Right lobe of liver (tissue), 6 donors: ENCODE measurements around the gene SRSF8. TPM values are rescaled to one million over a fixed set of nuclear protein-coding genes. Genes with fewer than 3 reads are reported as not detected.
"Not testable (repeated sequence)": the region's sequence is repeated elsewhere in the genome, so short reads cannot be mapped to it uniquely, and the experiment has no call there.

Experiments used
- ATAC-seq, 4 donors: fragments of 200-7000 bp; cut with Tn5 transposase; one replicate each; pipeline ENCODE4 v1.9.1; 2020; ENCODE audit warnings: mild to moderate bottlenecking in 4 of 4, moderate library complexity in 4 of 4
- DNase-seq, 3 donors: peaks; one replicate each; pipeline ENCODE4 v3.0.0-alpha.2; 2020
- H3K27ac ChIP-seq, 3 donors: fragments of 200-600 bp; one replicate each; pipeline ENCODE4 v1.8.0; 2022
- H3K27me3 ChIP-seq, 2 donors: fragments of 200-600 bp; one replicate each; pipeline ENCODE4 v1.8.0; 2022
- H3K36me3 ChIP-seq, 4 donors: fragments of 200-600 bp; sonication (generic) in 1 of 4; one replicate each; pipeline versions ENCODE4 v1.5.1 to v1.8.0; 2017 to 2022; ENCODE audit warnings: control low read depth in 1 of 4
- H3K4me1 ChIP-seq, 4 donors: fragments of 200-600 bp; sonication (generic) in 1 of 4; one replicate each; pipeline versions ENCODE4 v1.5.1 to v1.8.0; 2017 to 2022; ENCODE audit warnings: control low read depth in 1 of 4
- H3K4me3 ChIP-seq, 3 donors: fragments of 200-600 bp; one replicate each; pipeline ENCODE4 v1.8.0; 2022
- H3K9me3 ChIP-seq, 4 donors: fragments of 200-600 bp; sonication (generic) in 1 of 4; one replicate each; pipeline versions ENCODE4 v1.5.1 to v1.8.0; 2017 to 2022; ENCODE audit warnings: control low read depth in 1 of 4
- CTCF ChIP-seq, 4 donors: fragments of 200-600 bp in 3 of 4; fragments of 450-650 bp in 1 of 4; IDR thresholded peaks; one replicate each; pipeline versions ENCODE4 v1.5.1 to v1.8.0; 2016 to 2022; ENCODE audit warnings: antibody characterized with exemption in 4 of 4, mild to moderate bottlenecking in 2 of 4
- POLR2A ChIP-seq: fragments of 450-650 bp; IDR thresholded peaks from one replicate; pipeline ENCODE4 v1.6.1; 2017; ENCODE audit warnings: antibody characterized with exemption, mild to moderate bottlenecking
- WGBS: methylation state at CpG from one replicate; pipeline ENCODE4 v1.1.6; 2018; ENCODE audit warnings: low coverage, low lambda C conversion rate; ENCODE audit not compliant: insufficient coverage; ENCODE audit errors: missing lambda C conversion rate; 5-methylcytosine and 5-hydroxymethylcytosine counted together
- intact Hi-C, 2 donors: fragments of 100-400 bp; cut with DNase I; formaldehyde crosslinking; loops; one replicate each; pipeline versions ENCODE4 v1.11.2 to v1.14.1; 2022
- total RNA-seq, 6 experiments: library from RNA; depleted of rRNA in 2 of 6; stranded (reverse); fragments of >200 nt in 2 of 6; fragmentation: NEBNext Ultra II Directional in 3 of 6; extraction: Animal tissue kit (Norgen Biotek cat#: 25700) in 3 of 6; gene quantifications; one replicate each; pipeline versions ENCODE4 v1.1.0 to v1.2.4, GENCODE V29; 2016 to 2023
- donor health status: DM: no; HTN: yes; CAD: no.
- donor health status: DM: no; HTN: no; CAD: no.
- donor health status: DM: no; HTN: no; CAD: no.
- donor health status: DM: no; HTN: yes; CAD: no.
- donor health status: DM: no; HTN: yes; CAD: no.

SRSF8 gene
- total RNA-seq, 6 experiments from 2014 or later = 12.5 to 25.1 (median 19.9) TPM

GRCh38 chr11:95035316-95035715 lies 31.4 kb upstream of the SRSF8 start:
- TF ChIP-seq CTCF (IDR thresholded peaks at IDR 0.05) (no peak), POLR2A (no peak)
- intact Hi-C loops = no loop called here

GRCh38 chr11:95037356-95038035 lies 29.2 kb upstream of the SRSF8 start:
- intact Hi-C loops, H3K36me3 ChIP-seq, H3K9me3 ChIP-seq, H3K27ac ChIP-seq, H3K27me3 ChIP-seq, H3K4me1 ChIP-seq, DNase-seq: not testable (repeated sequence)
- TF ChIP-seq CTCF (IDR thresholded peaks at IDR 0.05) = peak in 1 of 4 donors; percentile 6
- 53% methylated on average over 4 of the region's 71 CpGs for WGBS
- H3K4me3 ChIP-seq = peak overlapping the region in 2 of 3 donors; percentile 5 to 24
- ATAC-seq = peak; percentile 38 to 51 (median 44)

More at GRCh38 chr11:95035316-95035715, 31.4 kb upstream of the SRSF8 start:
- H3K36me3 ChIP-seq = no peaks in the 10 kb centered on the region
- H3K9me3 ChIP-seq = no peaks in the 10 kb centered on the region
- H3K4me3 ChIP-seq = no peak overlapping the region
- no peak for ATAC-seq
- no peak overlapping the region for H3K27ac ChIP-seq
- WGBS = 57% methylated on average over 2 of the region's 2 CpGs
- no peak for DNase-seq
- peaks cover 0 to 8% of the 10 kb centered on the region in 2 donors for H3K27me3 ChIP-seq
- no peaks in the 10 kb centered on the region for H3K4me1 ChIP-seq

- intact Hi-C loops = no loop called here
- Histone ChIP-seq H3K4me1 (no peaks in the 10 kb centered on the region), H3K4me3 (no peak overlapping the region), H3K27me3 (peaks cover 0 to 7% of the 10 kb centered on the region in 2 donors), H3K9me3 (no peaks in the 10 kb centered on the region), H3K36me3 (no peaks in the 10 kb centered on the region), H3K27ac (no peak overlapping the region)
- TF ChIP-seq CTCF (IDR thresholded peaks at IDR 0.05) (no peak), POLR2A (no peak)
- WGBS = 100% methylated on average over 1 of the region's 1 CpG
- DNase-seq (no peak), ATAC-seq (no peak)
These were observed 24.5 kb upstream of the SRSF8 start for GRCh38 chr11:95042239-95042638.

- WGBS = 60% methylated on average over 3 of the region's 3 CpGs
These were observed 23.8 kb upstream of the SRSF8 start for GRCh38 chr11:95042906-95043305.

More at GRCh38 chr11:95042906-95043305, 23.8 kb upstream of the SRSF8 start:
- H3K9me3 ChIP-seq = no peaks in the 10 kb centered on the region
- no peak overlapping the region for H3K4me3 ChIP-seq
- TF ChIP-seq CTCF (IDR thresholded peaks at IDR 0.05) (no peak), POLR2A (no peak)
- H3K27me3 ChIP-seq = no peaks in the 10 kb centered on the region
- no peak overlapping the region for H3K27ac ChIP-seq
- H3K4me1 ChIP-seq = no peaks in the 10 kb centered on the region
- DNase-seq (no peak), ATAC-seq (no peak)
- H3K36me3 ChIP-seq = no peaks in the 10 kb centered on the region
- intact Hi-C loops = no loop called here
